Stimulated activated CD8-positive, alpha-beta memory T cell treated with anti-CD3 and anti-CD28 coated beads, Interleukin-7, amount 100 ng/mL, for 24 hours (primary cell): ENCODE results near the gene BCOR.

Experiments used
- DNase-seq: peaks from one replicate; pipeline ENCODE4 v3.0.0-alpha.2; 2020; ENCODE audit warnings: low read depth

The BCOR gene

DNA sequence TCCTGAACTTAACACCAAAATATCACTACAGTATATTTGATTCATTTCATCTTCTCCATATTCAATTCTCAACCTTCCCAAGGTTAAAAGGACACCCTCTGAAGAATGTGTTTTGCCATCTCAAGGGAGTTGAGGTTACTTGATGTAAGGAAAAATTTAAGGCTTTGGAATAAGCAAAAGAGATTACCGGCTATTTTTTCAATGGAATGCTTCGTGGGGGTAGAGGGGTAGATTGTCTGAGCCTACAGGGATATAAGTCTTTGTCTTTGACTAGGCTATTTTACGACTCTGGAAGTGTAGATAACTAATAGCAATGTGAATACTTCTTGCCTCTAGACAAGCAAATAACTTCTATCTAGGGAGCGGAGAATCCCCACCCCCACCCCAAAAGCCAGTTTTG lies 78.2 kb downstream of the BCOR start:
- no peak for DNase-seq

DNA sequence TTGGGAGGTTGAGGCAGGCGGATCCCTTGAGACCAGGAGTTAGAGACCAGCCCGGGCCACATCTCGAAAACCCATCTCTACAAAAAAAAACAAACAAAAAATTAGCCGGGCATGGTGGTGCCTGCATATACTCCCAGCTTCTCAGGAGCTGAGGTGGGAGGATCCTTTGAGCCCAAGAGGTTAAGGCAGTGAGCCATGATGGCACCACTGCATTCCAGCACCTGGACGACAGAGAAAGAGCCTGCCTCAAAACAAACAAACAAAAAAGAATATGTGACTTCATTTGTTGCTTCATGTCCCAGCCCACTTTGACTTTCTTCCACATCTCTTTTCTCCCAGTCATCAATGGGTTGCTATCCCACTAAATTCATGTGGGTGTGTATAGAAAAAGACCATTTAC lies 79.7 kb downstream of the BCOR start:
- DNase-seq = no peak

- no peak for DNase-seq
Observed at GRCh38 chrX:40016749-40017148, 81.0 kb downstream of the BCOR start.

- DNase-seq = no peak
Observed at GRCh38 chrX:40015693-40016092, 82.1 kb downstream of the BCOR start.

GRCh38 chrX:40013266-40014195 lies 84.2 kb downstream of the BCOR start:
- DNase-seq = no peak

GRCh38 chrX:40012868-40013265 lies 84.9 kb downstream of the BCOR start:
- no peak for DNase-seq

DNA sequence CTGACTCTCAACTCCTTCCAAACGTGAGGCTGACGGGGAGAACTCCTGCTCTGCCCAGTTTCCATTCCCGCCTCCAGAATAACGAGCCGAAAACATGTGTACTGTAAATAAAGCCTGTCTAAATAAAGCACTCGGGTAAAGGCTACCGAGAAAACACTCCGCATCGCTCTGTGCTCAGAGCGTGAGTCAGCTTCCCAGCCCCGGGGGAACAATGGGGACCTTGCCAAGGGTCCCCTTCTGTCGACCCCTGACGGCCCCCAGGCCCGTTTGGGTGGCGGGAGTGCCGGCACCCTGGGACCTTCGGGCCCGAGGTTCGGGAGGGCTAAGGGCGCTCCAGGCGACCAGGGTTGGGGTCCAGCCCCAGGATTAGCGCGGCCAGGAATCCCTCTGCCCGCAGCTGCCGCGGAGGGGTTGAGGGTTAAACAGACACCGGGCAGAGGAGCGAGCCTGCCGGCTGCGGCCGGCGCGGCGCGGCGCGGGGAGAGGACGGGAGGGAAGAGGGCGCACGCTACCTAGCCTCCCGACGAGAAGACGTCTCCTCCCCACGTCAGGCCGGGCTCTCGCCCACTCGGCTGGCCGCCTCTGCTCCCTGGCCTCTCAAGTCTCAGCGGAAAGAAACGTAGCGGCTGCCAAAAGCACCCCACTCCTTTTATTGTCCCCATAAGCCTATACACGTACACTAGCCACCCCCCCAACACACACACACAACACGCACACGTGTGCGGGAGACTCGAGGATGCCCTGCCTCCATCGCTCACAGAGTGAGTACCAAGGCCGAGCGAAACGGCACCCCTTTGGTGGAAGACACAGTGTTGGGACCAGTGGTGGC lies 85.5 kb downstream of the BCOR start:
- no peak for DNase-seq

DNA sequence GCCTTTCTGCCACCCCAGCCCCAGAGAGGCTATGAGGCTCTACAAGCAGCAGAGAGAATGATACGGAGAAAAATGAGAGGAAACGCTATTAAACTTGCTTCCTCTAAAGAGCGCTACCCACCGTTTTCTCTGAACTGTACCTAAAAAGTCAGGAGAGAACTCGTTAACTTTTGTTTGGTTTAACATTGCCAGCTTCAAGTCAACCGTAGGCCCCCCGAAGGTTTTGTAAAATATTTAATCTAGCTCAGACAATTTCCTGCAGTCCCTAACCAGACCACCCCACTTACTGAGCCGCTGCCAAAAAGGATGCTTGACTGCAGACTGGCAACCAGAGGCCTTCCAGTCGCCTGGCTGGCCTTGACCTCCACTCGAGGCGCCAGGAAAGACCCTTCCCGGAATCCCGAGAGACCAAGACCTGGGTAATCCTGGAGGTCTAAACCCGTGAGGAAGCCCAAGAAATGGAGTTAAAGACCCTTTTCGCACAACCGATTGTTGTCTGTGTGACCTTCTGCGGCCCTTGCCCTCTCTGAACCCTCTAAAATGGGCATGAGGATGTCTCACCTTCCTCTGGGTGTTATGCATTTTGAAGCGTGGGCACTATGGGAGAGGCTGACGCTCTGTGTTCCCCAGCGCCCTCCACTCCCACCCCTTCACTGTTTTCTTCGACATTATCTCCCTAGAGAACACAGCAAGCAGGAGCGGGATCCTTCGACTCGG lies 86.3 kb downstream of the BCOR start:
- no peak for DNase-seq

GRCh38 chrX:40010550-40011321 lies 87.0 kb downstream of the BCOR start:
- no peak for DNase-seq

GRCh38 chrX:40009890-40010289 lies 87.9 kb downstream of the BCOR start:
- no peak for DNase-seq

- no peak for DNase-seq
Observed at GRCh38 chrX:40009462-40009851, 88.3 kb downstream of the BCOR start.

- no peak for DNase-seq
Observed at GRCh38 chrX:40008791-40009461, 88.8 kb downstream of the BCOR start.

GRCh38 chrX:40007756-40008705 lies 89.7 kb downstream of the BCOR start:
- DNase-seq = no peak

GRCh38 chrX:40007131-40007755 lies 90.5 kb downstream of the BCOR start:
- DNase-seq = no peak

DNA sequence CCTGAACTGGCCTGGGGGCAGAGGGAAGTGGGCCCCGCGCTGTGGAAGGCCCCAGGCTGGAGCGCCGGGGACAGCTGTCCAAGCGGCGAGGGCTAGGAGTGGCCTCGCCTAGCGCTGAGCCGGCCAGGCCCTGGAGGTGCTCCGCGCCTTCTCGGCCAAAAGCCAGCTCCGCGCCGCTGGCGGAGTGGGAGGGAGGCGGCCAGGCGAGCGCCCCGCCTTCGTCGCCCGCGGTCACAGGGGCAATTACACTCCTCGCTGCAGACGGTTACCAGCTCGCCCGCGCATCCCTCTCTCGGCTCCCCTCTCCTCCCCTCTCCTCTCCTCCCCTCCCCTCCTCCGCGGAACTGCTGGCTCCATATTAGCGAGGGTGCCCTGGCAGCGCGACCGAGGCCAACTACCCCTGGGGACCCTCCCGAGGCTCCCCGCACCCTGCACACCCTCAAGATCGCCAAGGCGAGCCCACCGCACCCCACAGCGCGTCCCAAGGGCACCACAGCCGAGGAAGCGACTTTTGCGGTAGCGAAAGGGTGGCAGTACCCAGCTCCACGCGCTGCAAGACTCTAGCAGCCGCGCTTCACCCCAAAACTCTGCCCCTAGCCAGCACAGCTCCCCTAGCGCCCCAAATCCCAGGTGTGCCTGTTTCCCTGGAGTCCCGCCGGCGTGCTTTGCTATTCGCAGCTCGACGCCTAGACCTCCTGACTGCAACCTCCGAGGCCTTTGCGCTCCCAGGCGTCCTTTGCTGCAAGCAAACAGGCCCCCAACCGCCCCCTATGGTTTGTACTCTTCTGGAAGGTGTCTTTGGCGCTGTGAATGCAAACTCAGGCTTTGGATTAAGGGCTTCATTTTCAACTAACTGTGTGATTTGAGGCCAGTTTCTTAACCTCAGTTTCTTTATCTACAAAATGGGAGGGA lies 91.4 kb downstream of the BCOR start:
- no peak for DNase-seq

- DNase-seq = no peak
Observed at GRCh38 chrX:40005292-40006011, 92.3 kb downstream of the BCOR start.

GRCh38 chrX:40004921-40005291 lies 92.9 kb downstream of the BCOR start:
- DNase-seq = no peak

GRCh38 chrX:40004246-40004535 lies 93.6 kb downstream of the BCOR start:
- DNase-seq = no peak
